Measurements from ENCODE around the gene MIGA1. TPM values are rescaled to one million over a fixed set of nuclear protein-coding genes. Genes with fewer than 3 reads are reported as not detected.

Gene MIGA1
- total and polyA plus RNA-seq, 2 of the 4 experiments (the other 2 are of a cell fraction) = 5.7 to 16.3 TPM

GRCh38 chr1:77876884-77877283, 97.4 kb downstream of the MIGA1 start:
- Histone ChIP-seq H3K27me3 (ENCODE audit: control insufficient read depth, insufficient read depth, low read length) (no peaks in the 10 kb centered on the region), H4K91ac (ENCODE audit: insufficient read depth, low read depth, low read length) (no peak overlapping the region), H4K8ac (ENCODE audit: low read depth in 2 of 2, low read length in 2 of 2) (no peak overlapping the region), H4K20me1 (ENCODE audit: insufficient read depth, low read length) (no peaks in the 10 kb centered on the region), H3K4ac (ENCODE audit: low read depth, low read length) (no peak overlapping the region), H3K27ac (ENCODE audit: insufficient read depth, low read length) (no peak overlapping the region), H4K5ac (ENCODE audit: low read depth, low read length) (no peak overlapping the region), H2BK20ac (ENCODE audit: low read depth, low read length) (no peak overlapping the region), H3K18ac (ENCODE audit: low read depth, low read length) (no peak overlapping the region), H2AFZ (replicated peaks; ENCODE audit: low read length, poor library complexity) (no peak overlapping the region), H3K36me3 (ENCODE audit: control insufficient read depth, insufficient read depth, low read length) (peaks cover 2% of the 10 kb centered on the region; the same call in 1 of the 2 replicates), H2AK5ac (ENCODE audit: low read depth, low read length) (no peak overlapping the region; the same call in 1 of the 2 replicates), H3K23ac (ENCODE audit: low read depth, low read length) (no peak overlapping the region), H2BK120ac (ENCODE audit: low read depth, low read length) (no peak overlapping the region), H3K9me3 (ENCODE audit: control insufficient read depth, insufficient read depth, low read length) (no peaks in the 10 kb centered on the region), H2BK5ac (ENCODE audit: low read depth, low read length, poor library complexity, severe bottlenecking) (no peak overlapping the region), H2BK15ac (ENCODE audit: low read depth, low read length) (no peak overlapping the region), H3K4me3 (ENCODE audit: insufficient read depth, low read depth, low read length) (no peak overlapping the region), H2AK9ac (replicated peaks; ENCODE audit: low read depth, low read length, poor library complexity) (no peak overlapping the region), H3K9me1 (ENCODE audit: insufficient read depth, low read length) (no peaks in the 10 kb centered on the region), H3K4me1 (ENCODE audit: control insufficient read depth, insufficient read depth, low read length) (peaks cover 3% of the 10 kb centered on the region; the same call in 1 of the 2 replicates), H3K9ac (ENCODE audit: low read depth, low read length) (no peak overlapping the region), H3K79me1 (ENCODE audit: low read depth in 1 of 2, low read length in 2 of 2) (peaks cover 3 to 29% of the 10 kb centered on the region in 2 experiments; a peak in 3 of 4 replicates), H3K56ac (ENCODE audit: extremely low read depth, insufficient read depth, low read length) (no peak overlapping the region), H3K4me2 (ENCODE audit: low read depth, low read length) (no peak overlapping the region), H3K14ac (replicated peaks; ENCODE audit: low read depth, low read length) (no peak overlapping the region)
- WGBS, 2 experiments (ENCODE audit: extremely low coverage in 2 of 2, insufficient read length in 1 of 2) = 100% methylated on average over 1 of the region's 4 CpGs; no CpG with 5 or more reads in 1 of the 2 experiments
- peak; percentile 69 for ATAC-seq (ENCODE audit: low read depth)
- DNase-seq = peak; percentile 70
- CTCF ChIA-PET = no interaction called here
- in situ Hi-C loops (cut with MboI; ENCODE audit: low sequenced_read_pairs) = no loop called here
- dilution Hi-C loops (cut with HindIII; ENCODE audit: low sequenced_read_pairs, unreplicated experiment) = no loop called here
- POLR2A ChIA-PET (ENCODE audit: unreplicated experiment) = no interaction called here
- no peak for TF ChIP-seq CHD1 (IDR thresholded peaks at IDR 0.05; ENCODE audit: low read depth, low read length)
- TF ChIP-seq MXI1 (IDR thresholded peaks at IDR 0.05; ENCODE audit: borderline replicate concordance, low read depth, low read length) = no peak
- TF ChIP-seq NFE2L2 (IDR thresholded peaks at IDR 0.05; ENCODE audit: low read depth, low read length) = no peak
- no peak for TF ChIP-seq BHLHE40 (IDR thresholded peaks at IDR 0.05; ENCODE audit: low read depth, low read length)
- no TSS peak for BruUV-seq (replicated peaks)
- intact Hi-C loops (cut with micrococcal nuclease) = no loop called here

All from IMR-90 (cell line).